SH-SY5Y (cell line): ENCODE data around the gene ZMYM4.

Source experiments
- GATA2 ChIP-seq: IDR thresholded peaks from 2 replicates; pipeline ENCODE4 v1.6.1; 2011; ENCODE audit warnings: mild to moderate bottlenecking, low read depth, low read length
- GATA3 ChIP-seq: IDR thresholded peaks from 2 replicates; pipeline ENCODE4 v1.6.1; 2011; ENCODE audit warnings: low read depth, mild to moderate bottlenecking, low read length, moderate library complexity

Gene ZMYM4

GRCh38 chr1:35268282-35269200, at the start of gene ZMYM4:
Gene ZMYM4, plus strand, starts transcription at chr1:35268709. Its CDS starts 338 bp downstream, at chr1:35269047.
- TF ChIP-seq GATA3: no peak
- TF ChIP-seq GATA2: no peak

GRCh38 chr1:35220976-35221375, 47.5 kb upstream of the ZMYM4 start:
- TF ChIP-seq GATA2 (no peak), GATA3 (no peak)

GRCh38 chr1:35222322-35223083, 46.0 kb upstream of the ZMYM4 start:
- TF ChIP-seq GATA2: no peak
- TF ChIP-seq GATA3: no peak

GRCh38 chr1:35223084-35223630, 45.4 kb upstream of the ZMYM4 start:
- TF ChIP-seq GATA3 (no peak), GATA2 (no peak)

GRCh38 chr1:35226546-35226945, 42.0 kb upstream of the ZMYM4 start:
- TF ChIP-seq GATA2 (no peak), GATA3 (no peak)

- no peak for TF ChIP-seq GATA3
- TF ChIP-seq GATA2: no peak
Measured at GRCh38 chr1:35229587-35230360, 38.7 kb upstream of the ZMYM4 start.

- no peak for TF ChIP-seq GATA2
Measured at GRCh38 chr1:35231287-35231686, 37.2 kb upstream of the ZMYM4 start.

GRCh38 chr1:35243691-35244090, 24.8 kb upstream of the ZMYM4 start:
- TF ChIP-seq GATA3: no peak

GRCh38 chr1:35247256-35247655, 21.3 kb upstream of the ZMYM4 start:
- TF ChIP-seq GATA3 (no peak), GATA2 (no peak)

GRCh38 chr1:35253941-35254340, 14.6 kb upstream of the ZMYM4 start:
- TF ChIP-seq GATA2 (no peak), GATA3 (no peak)

- no peak for TF ChIP-seq GATA3
- TF ChIP-seq GATA2: no peak
Measured at GRCh38 chr1:35255276-35255675, 13.2 kb upstream of the ZMYM4 start.

- TF ChIP-seq GATA2: no peak
- no peak for TF ChIP-seq GATA3
Measured at GRCh38 chr1:35259561-35259960, 8.9 kb upstream of the ZMYM4 start.

- TF ChIP-seq GATA3 (no peak), GATA2 (no peak)
Measured at GRCh38 chr1:35261412-35262120, 6.9 kb upstream of the ZMYM4 start.

- TF ChIP-seq GATA3 (no peak), GATA2 (no peak)
Measured at GRCh38 chr1:35264035-35264434, 4.5 kb upstream of the ZMYM4 start.
